Tongue (tissue), 2 donors: ENCODE results near the gene SMAD2. TPM values are rescaled to one million over a fixed set of nuclear protein-coding genes. Genes with fewer than 3 reads are reported as not detected.
"Not testable (repeated sequence)": the region's sequence is repeated elsewhere in the genome, so short reads cannot be mapped to it uniquely, and the experiment has no call there.

Experiments used
- DNase-seq: peaks from one replicate; pipeline ENCODE4 v3.0.0-alpha.2; 2015
- total RNA-seq: library from RNA; depleted of rRNA; stranded (reverse); fragments of >200 nt; gene quantifications from one replicate; pipeline ENCODE4 v1.2.3, GENCODE V29; 2014

Gene SMAD2
- 102 TPM for total RNA-seq

- peak; percentile 90 for DNase-seq
Observed at GRCh38 chr18:47930199-47930930, at the start of gene SMAD2. SMAD2 (minus strand) TSS chr18:47930659; CDS start chr18:47896756, 33,903 bp downstream.

GRCh38 chr18:47979611-47980200 lies 49.2 kb upstream of the SMAD2 start:
- DNase-seq = no peak

GRCh38 chr18:47978603-47979002 lies 48.1 kb upstream of the SMAD2 start:
- no peak for DNase-seq

GRCh38 chr18:47978141-47978540 lies 47.7 kb upstream of the SMAD2 start:
- DNase-seq = no peak

GRCh38 chr18:47975701-47976100 lies 45.2 kb upstream of the SMAD2 start:
- DNase-seq = no peak

- no peak for DNase-seq
Observed at GRCh38 chr18:47975105-47975504, 44.6 kb upstream of the SMAD2 start.

- DNase-seq = no peak
Observed at GRCh38 chr18:47970664-47971531, 40.4 kb upstream of the SMAD2 start.

GRCh38 chr18:47969816-47970215 lies 39.4 kb upstream of the SMAD2 start:
- DNase-seq = no peak

GRCh38 chr18:47968721-47969120 lies 38.3 kb upstream of the SMAD2 start:
- DNase-seq = no peak

- no peak for DNase-seq
Observed at GRCh38 chr18:47968006-47968676, 37.7 kb upstream of the SMAD2 start.

GRCh38 chr18:47964053-47964452 lies 33.6 kb upstream of the SMAD2 start:
- no peak for DNase-seq

GRCh38 chr18:47961003-47961402 lies 30.5 kb upstream of the SMAD2 start:
- DNase-seq = not testable (repeated sequence)

- DNase-seq = peak; percentile 65
Observed at GRCh38 chr18:47953471-47953931, 23.0 kb upstream of the SMAD2 start.

GRCh38 chr18:47950511-47950910 lies 20.1 kb upstream of the SMAD2 start:
- DNase-seq = no peak

- no peak for DNase-seq
Observed at GRCh38 chr18:47949202-47949601, 18.7 kb upstream of the SMAD2 start.

GRCh38 chr18:47946889-47947288 lies 16.4 kb upstream of the SMAD2 start:
- DNase-seq = no peak

GRCh38 chr18:47944972-47945852 lies 14.8 kb upstream of the SMAD2 start:
- DNase-seq = no peak

GRCh38 chr18:47936952-47937351 lies 6.5 kb upstream of the SMAD2 start:
- DNase-seq = no peak

- no peak for DNase-seq
Observed at GRCh38 chr18:47935321-47936055, 5.0 kb upstream of the SMAD2 start.

GRCh38 chr18:47932603-47933002 lies 2.1 kb upstream of the SMAD2 start:
- DNase-seq = no peak

GRCh38 chr18:47932190-47932589 lies 1.7 kb upstream of the SMAD2 start:
- no peak for DNase-seq
